Gastrocnemius medialis (tissue), 4 donors: Measurements from ENCODE around the gene DCP1B.

Experiments used
- POLR2A ChIP-seq, 2 donors: fragments of 450-650 bp; IDR thresholded peaks; one replicate each; pipeline ENCODE4 v1.6.1; 2017; ENCODE audit warnings: antibody characterized with exemption in 2 of 2, mild to moderate bottlenecking in 2 of 2, moderate library complexity in 2 of 2
- TF ChIP-seq, protein P1 (sequence below), 5 experiments: fragments of 450-650 bp in 3 of 5; fragments of 200-600 bp in 2 of 5; sonication (generic) in 2 of 5; IDR thresholded peaks in 4 of 5; conservative IDR thresholded peaks in 1 of 5; 1 replicate in 4 of 5; 2 replicates in 1 of 5; pipeline ENCODE4 v1.5.1; 2016 to 2019; ENCODE audit warnings: antibody characterized with exemption in 5 of 5, mild to moderate bottlenecking in 3 of 5, moderate library complexity in 3 of 5

GRCh38 chr12:1993871-1994371 lies 10.3 kb downstream of the DCP1B start:
- TF ChIP-seq, protein P1, sequence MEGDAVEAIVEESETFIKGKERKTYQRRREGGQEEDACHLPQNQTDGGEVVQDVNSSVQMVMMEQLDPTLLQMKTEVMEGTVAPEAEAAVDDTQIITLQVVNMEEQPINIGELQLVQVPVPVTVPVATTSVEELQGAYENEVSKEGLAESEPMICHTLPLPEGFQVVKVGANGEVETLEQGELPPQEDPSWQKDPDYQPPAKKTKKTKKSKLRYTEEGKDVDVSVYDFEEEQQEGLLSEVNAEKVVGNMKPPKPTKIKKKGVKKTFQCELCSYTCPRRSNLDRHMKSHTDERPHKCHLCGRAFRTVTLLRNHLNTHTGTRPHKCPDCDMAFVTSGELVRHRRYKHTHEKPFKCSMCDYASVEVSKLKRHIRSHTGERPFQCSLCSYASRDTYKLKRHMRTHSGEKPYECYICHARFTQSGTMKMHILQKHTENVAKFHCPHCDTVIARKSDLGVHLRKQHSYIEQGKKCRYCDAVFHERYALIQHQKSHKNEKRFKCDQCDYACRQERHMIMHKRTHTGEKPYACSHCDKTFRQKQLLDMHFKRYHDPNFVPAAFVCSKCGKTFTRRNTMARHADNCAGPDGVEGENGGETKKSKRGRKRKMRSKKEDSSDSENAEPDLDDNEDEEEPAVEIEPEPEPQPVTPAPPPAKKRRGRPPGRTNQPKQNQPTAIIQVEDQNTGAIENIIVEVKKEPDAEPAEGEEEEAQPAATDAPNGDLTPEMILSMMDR (IDR thresholded peaks at IDR 0.05 in 4 of 5, conservative IDR thresholded peaks at IDR 0.05 in 1 of 5) = no peak
- TF ChIP-seq POLR2A (IDR thresholded peaks at IDR 0.05) = no peak
